ENCODE measurements around the gene KIF1B.

KIF1B gene

GRCh38 chr1:10178597-10179405, 31.6 kb upstream of the KIF1B start:
- WGBS, 2 experiments (ENCODE audit: insufficient coverage in 2 of 2) = 76 to 78% methylated on average over 16 to 19 of the region's 22 CpGs
- H3K9me3 ChIP-seq (ENCODE audit: control insufficient read depth, low read length) = no peaks in the 10 kb centered on the region
- peaks cover 40% of the 10 kb centered on the region for H3K36me3 ChIP-seq (ENCODE audit: control insufficient read depth, insufficient read depth, low read length)
- peaks cover 16% of the 10 kb centered on the region for H3K4me1 ChIP-seq (ENCODE audit: control insufficient read depth, insufficient read depth, low read length, poor library complexity, severe bottlenecking)
- no peak overlapping the region for H3K4me3 ChIP-seq (ENCODE audit: extremely low read depth, insufficient read depth, low read length, poor library complexity, severe bottlenecking)
- H3K27ac ChIP-seq (ENCODE audit: low read depth, low read length, severe bottlenecking) = peak overlapping the region; percentile 79

GRCh38 chr1:10179406-10180091, 30.8 kb upstream of the KIF1B start:
- Histone ChIP-seq H3K9me3 (ENCODE audit: control insufficient read depth, low read length) (no peaks in the 10 kb centered on the region), H3K4me1 (ENCODE audit: control insufficient read depth, insufficient read depth, low read length, poor library complexity, severe bottlenecking) (peaks cover 16% of the 10 kb centered on the region), H3K36me3 (ENCODE audit: control insufficient read depth, insufficient read depth, low read length) (peaks cover 38% of the 10 kb centered on the region), H3K27ac (ENCODE audit: low read depth, low read length, severe bottlenecking) (peak overlapping the region; percentile 79), H3K4me3 (ENCODE audit: extremely low read depth, insufficient read depth, low read length, poor library complexity, severe bottlenecking) (no peak overlapping the region)
- 82 to 90% methylated on average over 13 to 17 of the region's 23 CpGs for WGBS, 2 experiments (ENCODE audit: insufficient coverage in 2 of 2)

GRCh38 chr1:10181154-10181553, 29.2 kb upstream of the KIF1B start:
- Histone ChIP-seq H3K9me3 (ENCODE audit: control insufficient read depth, low read length) (no peaks in the 10 kb centered on the region), H3K4me1 (ENCODE audit: control insufficient read depth, insufficient read depth, low read length, poor library complexity, severe bottlenecking) (peaks cover 16% of the 10 kb centered on the region), H3K36me3 (ENCODE audit: control insufficient read depth, insufficient read depth, low read length) (peaks cover 30% of the 10 kb centered on the region), H3K4me3 (ENCODE audit: extremely low read depth, insufficient read depth, low read length, poor library complexity, severe bottlenecking) (no peak overlapping the region), H3K27ac (ENCODE audit: low read depth, low read length, severe bottlenecking) (no peak overlapping the region)
- 94 to 100% methylated on average over 4 of the region's 7 CpGs for WGBS, 2 experiments (ENCODE audit: insufficient coverage in 2 of 2)

- Histone ChIP-seq H3K4me3 (ENCODE audit: extremely low read depth, insufficient read depth, low read length, poor library complexity, severe bottlenecking) (no peak overlapping the region), H3K4me1 (ENCODE audit: control insufficient read depth, insufficient read depth, low read length, poor library complexity, severe bottlenecking) (no peaks in the 10 kb centered on the region), H3K27ac (ENCODE audit: low read depth, low read length, severe bottlenecking) (no peak overlapping the region), H3K36me3 (ENCODE audit: control insufficient read depth, insufficient read depth, low read length) (peaks cover 5% of the 10 kb centered on the region), H3K9me3 (ENCODE audit: control insufficient read depth, low read length) (no peaks in the 10 kb centered on the region)
- WGBS, 2 experiments (ENCODE audit: insufficient coverage in 2 of 2) = 63 to 77% methylated on average over 1 to 2 of the region's 2 CpGs
These were observed 24.6 kb upstream of the KIF1B start for GRCh38 chr1:10185759-10186158.

- Histone ChIP-seq H3K27ac (ENCODE audit: low read depth, low read length, severe bottlenecking) (no peak overlapping the region), H3K4me3 (ENCODE audit: extremely low read depth, insufficient read depth, low read length, poor library complexity, severe bottlenecking) (no peak overlapping the region), H3K4me1 (ENCODE audit: control insufficient read depth, insufficient read depth, low read length, poor library complexity, severe bottlenecking) (no peaks in the 10 kb centered on the region), H3K36me3 (ENCODE audit: control insufficient read depth, insufficient read depth, low read length) (no peaks in the 10 kb centered on the region), H3K9me3 (ENCODE audit: control insufficient read depth, low read length) (no peaks in the 10 kb centered on the region)
- 76 to 81% methylated on average over 5 to 7 of the region's 12 CpGs for WGBS, 2 experiments (ENCODE audit: insufficient coverage in 2 of 2)
These were observed 23.9 kb upstream of the KIF1B start for GRCh38 chr1:10186331-10187025.

GRCh38 chr1:10187026-10187334, 23.4 kb upstream of the KIF1B start:
- H3K36me3 ChIP-seq (ENCODE audit: control insufficient read depth, insufficient read depth, low read length) = no peaks in the 10 kb centered on the region
- no peak overlapping the region for H3K27ac ChIP-seq (ENCODE audit: low read depth, low read length, severe bottlenecking)
- no peaks in the 10 kb centered on the region for H3K9me3 ChIP-seq (ENCODE audit: control insufficient read depth, low read length)
- H3K4me3 ChIP-seq (ENCODE audit: extremely low read depth, insufficient read depth, low read length, poor library complexity, severe bottlenecking) = no peak overlapping the region
- 100% methylated on average over 2 of the region's 4 CpGs; no CpG with 5 or more reads in 1 of the 2 experiments for WGBS, 2 experiments (ENCODE audit: insufficient coverage in 2 of 2)
- H3K4me1 ChIP-seq (ENCODE audit: control insufficient read depth, insufficient read depth, low read length, poor library complexity, severe bottlenecking) = no peaks in the 10 kb centered on the region

- H3K4me1 ChIP-seq (ENCODE audit: control insufficient read depth, insufficient read depth, low read length, poor library complexity, severe bottlenecking) = no peaks in the 10 kb centered on the region
- H3K9me3 ChIP-seq (ENCODE audit: control insufficient read depth, low read length) = no peaks in the 10 kb centered on the region
- WGBS, 2 experiments (ENCODE audit: insufficient coverage in 2 of 2) = 86 to 92% methylated on average over 1 to 2 of the region's 2 CpGs
- no peaks in the 10 kb centered on the region for H3K36me3 ChIP-seq (ENCODE audit: control insufficient read depth, insufficient read depth, low read length)
- H3K4me3 ChIP-seq (ENCODE audit: extremely low read depth, insufficient read depth, low read length, poor library complexity, severe bottlenecking) = no peak overlapping the region
- no peak overlapping the region for H3K27ac ChIP-seq (ENCODE audit: low read depth, low read length, severe bottlenecking)
These were observed 22.2 kb upstream of the KIF1B start for GRCh38 chr1:10188133-10188650.

- no peak overlapping the region for H3K4me3 ChIP-seq (ENCODE audit: extremely low read depth, insufficient read depth, low read length, poor library complexity, severe bottlenecking)
- no peaks in the 10 kb centered on the region for H3K9me3 ChIP-seq (ENCODE audit: control insufficient read depth, low read length)
- H3K4me1 ChIP-seq (ENCODE audit: control insufficient read depth, insufficient read depth, low read length, poor library complexity, severe bottlenecking) = no peaks in the 10 kb centered on the region
- no peaks in the 10 kb centered on the region for H3K36me3 ChIP-seq (ENCODE audit: control insufficient read depth, insufficient read depth, low read length)
- H3K27ac ChIP-seq (ENCODE audit: low read depth, low read length, severe bottlenecking) = no peak overlapping the region
- WGBS, 2 experiments (ENCODE audit: insufficient coverage in 2 of 2) = 84 to 91% methylated on average over 4 of the region's 4 CpGs
These were observed 20.7 kb upstream of the KIF1B start for GRCh38 chr1:10189659-10190058.

GRCh38 chr1:10192263-10192662, 18.1 kb upstream of the KIF1B start:
- WGBS, 2 experiments (ENCODE audit: insufficient coverage in 2 of 2) = 100% methylated on average over 4 of the region's 5 CpGs; no CpG with 5 or more reads in 1 of the 2 experiments
- Histone ChIP-seq H3K9me3 (ENCODE audit: control insufficient read depth, low read length) (no peaks in the 10 kb centered on the region), H3K36me3 (ENCODE audit: control insufficient read depth, insufficient read depth, low read length) (no peaks in the 10 kb centered on the region), H3K4me1 (ENCODE audit: control insufficient read depth, insufficient read depth, low read length, poor library complexity, severe bottlenecking) (no peaks in the 10 kb centered on the region), H3K27ac (ENCODE audit: low read depth, low read length, severe bottlenecking) (no peak overlapping the region), H3K4me3 (ENCODE audit: extremely low read depth, insufficient read depth, low read length, poor library complexity, severe bottlenecking) (no peak overlapping the region)

- no peaks in the 10 kb centered on the region for H3K9me3 ChIP-seq (ENCODE audit: control insufficient read depth, low read length)
- no peaks in the 10 kb centered on the region for H3K36me3 ChIP-seq (ENCODE audit: control insufficient read depth, insufficient read depth, low read length)
- no peak overlapping the region for H3K4me3 ChIP-seq (ENCODE audit: extremely low read depth, insufficient read depth, low read length, poor library complexity, severe bottlenecking)
- WGBS, 2 experiments (ENCODE audit: insufficient coverage in 2 of 2) = 80 to 87% methylated on average over 2 to 3 of the region's 6 CpGs
- H3K4me1 ChIP-seq (ENCODE audit: control insufficient read depth, insufficient read depth, low read length, poor library complexity, severe bottlenecking) = no peaks in the 10 kb centered on the region
- no peak overlapping the region for H3K27ac ChIP-seq (ENCODE audit: low read depth, low read length, severe bottlenecking)
These were observed 17.1 kb upstream of the KIF1B start for GRCh38 chr1:10193288-10193687.
